CD14-positive monocyte (primary cell): ENCODE results near the gene CD276. TPM values are rescaled to one million over a fixed set of nuclear protein-coding genes. Genes with fewer than 3 reads are reported as not detected.

Experiments
- DNase-seq, 3 donors: peaks; one replicate each; pipeline ENCODE4 v3.0.0-alpha.2; 2011 to 2022
- H2AFZ ChIP-seq: 2 replicates; pipeline ENCODE4 v1.6.0; 2012; ENCODE audit warnings: mild to moderate bottlenecking, low read depth, low read length, inconsistent platforms; ENCODE audit not compliant: insufficient read depth, poor library complexity, severe bottlenecking
- H3K27ac ChIP-seq, 2 donors: 1 replicate in 1 of 2; 2 replicates in 1 of 2; pipeline ENCODE4 v1.5.1; 2012 to 2013; ENCODE audit warnings: low read length in 2 of 2, control low read depth in 1 of 2, inconsistent platforms in 1 of 2, low read depth in 1 of 2, mild to moderate bottlenecking in 1 of 2
- H3K27me3 ChIP-seq, 2 donors: one replicate each; pipeline versions ENCODE4 v1.6.0 to v1.6.1; 2011 to 2013; ENCODE audit warnings: low read length in 2 of 2; ENCODE audit not compliant: control insufficient read depth in 2 of 2, insufficient read depth in 2 of 2
- H3K36me3 ChIP-seq, 2 donors: replicated peaks in 1 of 2; 1 replicate in 1 of 2; 2 replicates in 1 of 2; pipeline versions ENCODE4 v1.5.1 to v1.6.1; 2012 to 2013; ENCODE audit warnings: low read length in 2 of 2, control low read depth in 1 of 2, inconsistent platforms in 1 of 2, mild to moderate bottlenecking in 1 of 2; ENCODE audit not compliant: insufficient read depth in 2 of 2, control insufficient read depth in 1 of 2
- H3K4me1 ChIP-seq, 2 donors: 1 replicate in 1 of 2; 2 replicates in 1 of 2; pipeline versions ENCODE4 v1.5.1 to v1.6.1; 2012 to 2013; ENCODE audit warnings: low read length in 2 of 2, control low read depth in 1 of 2, inconsistent platforms in 1 of 2, mild to moderate bottlenecking in 1 of 2, moderate library complexity in 1 of 2; ENCODE audit not compliant: insufficient read depth in 2 of 2, control insufficient read depth in 1 of 2
- H3K4me2 ChIP-seq: replicated peaks from 2 replicates; pipeline ENCODE3; 2012; ENCODE audit warnings: low read length, moderate library complexity, mild to moderate bottlenecking; ENCODE audit not compliant: poor library complexity, severe bottlenecking; ENCODE audit errors: extremely low read depth
- H3K4me3 ChIP-seq, 3 experiments: fragments of 200-600 bp in 1 of 3; sonication (generic) in 1 of 3; replicated peaks in 1 of 3; 1 replicate in 2 of 3; 2 replicates in 1 of 3; pipeline ENCODE4 v1.5.1; 2011 to 2013; ENCODE audit warnings: low read length in 3 of 3, mild to moderate bottlenecking in 3 of 3, control low read depth in 2 of 3, low read depth in 2 of 3, inconsistent platforms in 1 of 3, moderate library complexity in 1 of 3
- H3K79me2 ChIP-seq: 2 replicates; pipeline ENCODE4 v1.6.0; 2012; ENCODE audit warnings: mild to moderate bottlenecking, control low read depth, inconsistent platforms, low read length, moderate library complexity; ENCODE audit not compliant: insufficient read depth
- H3K9ac ChIP-seq: 2 replicates; pipeline ENCODE4 v1.6.0; 2017; ENCODE audit warnings: low read length, mild to moderate bottlenecking; ENCODE audit not compliant: insufficient read depth, poor library complexity, severe bottlenecking
- H3K9me3 ChIP-seq, 2 donors: replicated peaks in 1 of 2; 1 replicate in 1 of 2; 2 replicates in 1 of 2; pipeline versions ENCODE4 v1.5.1 to v1.6.1; 2012 to 2013; ENCODE audit warnings: low read length in 2 of 2, control low read depth in 1 of 2; ENCODE audit not compliant: control insufficient read depth in 1 of 2, insufficient read depth in 1 of 2
- H4K20me1 ChIP-seq: 2 replicates; pipeline ENCODE4 v1.6.0; 2012; ENCODE audit warnings: mild to moderate bottlenecking, low read length, control low read depth, moderate library complexity; ENCODE audit not compliant: insufficient read depth
- H3K27ac Mint-ChIP-seq, 7 donors: one replicate each; pipeline ENCODE4 v1.8.0; 2020; ENCODE audit warnings: mild to moderate bottlenecking in 7 of 7, mixed read lengths in 7 of 7, moderate library complexity in 6 of 7, inconsistent platforms in 2 of 7
- H3K27me3 Mint-ChIP-seq, 3 donors: one replicate each; pipeline ENCODE4 v1.8.0; 2021 to 2022; ENCODE audit warnings: low read depth in 3 of 3, mild to moderate bottlenecking in 3 of 3, mixed read lengths in 3 of 3, moderate library complexity in 3 of 3, inconsistent platforms in 1 of 3
- H3K36me3 Mint-ChIP-seq, 2 donors: one replicate each; pipeline ENCODE4 v1.8.0; 2020; ENCODE audit warnings: mixed read lengths in 2 of 2, inconsistent platforms in 1 of 2, mild to moderate bottlenecking in 1 of 2
- H3K4me1 Mint-ChIP-seq: one replicate; pipeline ENCODE4 v1.8.0; 2020; ENCODE audit warnings: mild to moderate bottlenecking, mixed read lengths
- H3K4me3 Mint-ChIP-seq, 2 donors: one replicate each; pipeline ENCODE4 v1.8.0; 2020; ENCODE audit warnings: mild to moderate bottlenecking in 2 of 2, mixed read lengths in 2 of 2, moderate library complexity in 1 of 2
- H3K9me3 Mint-ChIP-seq, 7 donors: one replicate each; pipeline ENCODE4 v1.8.0; 2020 to 2022; ENCODE audit warnings: mixed read lengths in 7 of 7, mild to moderate bottlenecking in 6 of 7, moderate library complexity in 6 of 7, inconsistent platforms in 2 of 7
- WGBS: methylation state at CpG from one replicate; pipeline ENCODE4 v1.1.5; 2013; ENCODE audit warnings: missing lambda C conversion rate; ENCODE audit not compliant: insufficient coverage; 5-methylcytosine and 5-hydroxymethylcytosine counted together
- intact Hi-C, 2 donors: fragments of 100-400 bp; cut with micrococcal nuclease; formaldehyde crosslinking; loops; one replicate each; pipeline versions ENCODE4 v1.15.0 to v1.15.1; 2023
- polyA plus RNA-seq, 3 donors: library from polyadenylated mRNA; depleted of rRNA in 1 of 3; unstranded in 2 of 3; stranded (reverse) in 1 of 3; fragments of 300-500 nt in 2 of 3; fragments of >200 nt in 1 of 3; fragmentation: Illumina TruSeq in 2 of 3; gene quantifications; 1 replicate in 2 of 3; 2 replicates in 1 of 3; pipeline ENCODE4 v1.2.3, GENCODE V29; 2012 to 2021
- TF ChIP-seq, protein P1 (sequence below): fragments of 200-600 bp; IDR thresholded peaks from one replicate; pipeline ENCODE4 v1.8.0; 2022; ENCODE audit warnings: antibody characterized with exemption, mild to moderate bottlenecking

The CD276 gene
- polyA plus RNA-seq, 3 donors: 0.52 to 0.72 (median 0.64) TPM

DNA sequence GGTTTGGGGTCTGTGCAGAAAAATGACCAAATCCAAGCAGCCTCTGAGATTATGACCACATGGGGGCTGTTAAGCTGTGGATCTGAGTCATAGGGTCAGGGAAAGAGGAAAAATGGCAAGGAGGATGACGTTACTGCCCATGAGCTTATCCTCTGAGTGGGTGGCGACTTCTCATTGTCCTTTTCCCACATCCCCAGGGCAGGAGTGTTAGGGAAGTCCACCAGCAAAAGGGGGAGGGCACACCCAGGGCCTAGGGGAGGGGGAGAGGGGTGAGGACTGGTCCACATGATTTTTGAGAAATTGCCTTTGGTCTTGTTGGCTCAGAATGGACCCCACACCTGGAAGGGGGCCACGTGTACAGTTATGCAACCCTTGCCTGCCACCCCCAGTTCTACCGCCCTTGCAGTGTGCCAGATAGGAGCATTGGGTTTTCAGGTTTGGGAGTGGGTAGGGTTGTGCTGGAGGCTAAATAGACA is 2.6 kb downstream of the CD276 start:
- peaks cover 35 to 63% of the 10 kb centered on the region in 2 donors for H3K27me3 ChIP-seq
- no peak overlapping the region for H3K4me2 ChIP-seq
- no peaks in the 10 kb centered on the region for H4K20me1 ChIP-seq
- H3K9me3 ChIP-seq: no peaks in the 10 kb centered on the region
- peak overlapping the region in 1 of 2 donors; percentile 51 for H3K4me3 Mint-ChIP-seq
- TF ChIP-seq, protein P1, sequence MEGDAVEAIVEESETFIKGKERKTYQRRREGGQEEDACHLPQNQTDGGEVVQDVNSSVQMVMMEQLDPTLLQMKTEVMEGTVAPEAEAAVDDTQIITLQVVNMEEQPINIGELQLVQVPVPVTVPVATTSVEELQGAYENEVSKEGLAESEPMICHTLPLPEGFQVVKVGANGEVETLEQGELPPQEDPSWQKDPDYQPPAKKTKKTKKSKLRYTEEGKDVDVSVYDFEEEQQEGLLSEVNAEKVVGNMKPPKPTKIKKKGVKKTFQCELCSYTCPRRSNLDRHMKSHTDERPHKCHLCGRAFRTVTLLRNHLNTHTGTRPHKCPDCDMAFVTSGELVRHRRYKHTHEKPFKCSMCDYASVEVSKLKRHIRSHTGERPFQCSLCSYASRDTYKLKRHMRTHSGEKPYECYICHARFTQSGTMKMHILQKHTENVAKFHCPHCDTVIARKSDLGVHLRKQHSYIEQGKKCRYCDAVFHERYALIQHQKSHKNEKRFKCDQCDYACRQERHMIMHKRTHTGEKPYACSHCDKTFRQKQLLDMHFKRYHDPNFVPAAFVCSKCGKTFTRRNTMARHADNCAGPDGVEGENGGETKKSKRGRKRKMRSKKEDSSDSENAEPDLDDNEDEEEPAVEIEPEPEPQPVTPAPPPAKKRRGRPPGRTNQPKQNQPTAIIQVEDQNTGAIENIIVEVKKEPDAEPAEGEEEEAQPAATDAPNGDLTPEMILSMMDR: no peak
- intact Hi-C loops: no loop called here
- no peaks in the 10 kb centered on the region for H3K36me3 ChIP-seq
- no peak overlapping the region for H2AFZ ChIP-seq
- peaks cover 2 to 4% of the 10 kb centered on the region in 2 donors for H3K36me3 Mint-ChIP-seq
- H3K27ac Mint-ChIP-seq: no peak overlapping the region
- H3K9me3 Mint-ChIP-seq: peaks cover 0 to 14% (median 4%) of the 10 kb centered on the region in 7 donors
- WGBS: 40% methylated on average over 1 of the region's 4 CpGs
- peaks cover 12% of the 10 kb centered on the region for H3K4me1 Mint-ChIP-seq
- no peak overlapping the region for H3K4me3 ChIP-seq
- no peaks in the 10 kb centered on the region for H3K79me2 ChIP-seq
- H3K9ac ChIP-seq: no peak overlapping the region
- no peak for DNase-seq
- H3K27me3 Mint-ChIP-seq: peaks cover 51 to 64% (median 59%) of the 10 kb centered on the region in 3 donors
- H3K27ac ChIP-seq: no peak overlapping the region
- H3K4me1 ChIP-seq: peaks cover 8 to 10% of the 10 kb centered on the region in 2 donors

DNA sequence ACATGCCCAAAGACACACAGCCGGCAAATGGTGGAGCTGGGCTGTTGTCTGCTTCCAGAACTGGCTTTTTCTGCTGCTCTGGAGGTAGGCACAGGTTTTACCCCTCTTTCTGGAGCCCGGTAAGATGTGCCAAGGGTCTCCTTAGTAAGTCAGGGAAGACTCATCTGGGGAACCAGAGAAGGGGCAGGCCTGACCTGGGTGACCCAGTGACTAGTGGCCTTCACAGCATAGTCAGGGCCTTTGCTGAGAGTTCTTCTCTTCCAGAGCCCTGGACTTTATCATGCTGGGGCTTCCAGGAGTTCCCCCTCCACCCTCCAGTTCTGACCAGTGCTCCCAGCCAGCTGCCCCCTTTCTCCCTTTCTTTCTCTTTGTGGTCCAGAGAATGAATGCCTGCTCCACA is 3.2 kb downstream of the CD276 start:
- peaks cover 12% of the 10 kb centered on the region for H3K4me1 Mint-ChIP-seq
- Histone ChIP-seq H2AFZ (no peak overlapping the region), H3K4me1 (peaks cover 8 to 10% of the 10 kb centered on the region in 2 donors), H3K27me3 (peaks cover 34 to 62% of the 10 kb centered on the region in 2 donors), H3K4me2 (no peak overlapping the region), H3K4me3 (no peak overlapping the region), H3K36me3 (no peaks in the 10 kb centered on the region), H3K9ac (no peak overlapping the region), H3K79me2 (no peaks in the 10 kb centered on the region), H3K9me3 (no peaks in the 10 kb centered on the region), H4K20me1 (no peaks in the 10 kb centered on the region), H3K27ac (no peak overlapping the region)
- H3K9me3 Mint-ChIP-seq: peaks cover 0 to 14% (median 4%) of the 10 kb centered on the region in 7 donors
- H3K27ac Mint-ChIP-seq: no peak overlapping the region
- H3K36me3 Mint-ChIP-seq: peaks cover 2 to 4% of the 10 kb centered on the region in 2 donors
- TF ChIP-seq, protein P1: no peak
- 88% methylated on average over 2 of the region's 2 CpGs for WGBS
- H3K27me3 Mint-ChIP-seq: peaks cover 45 to 58% (median 54%) of the 10 kb centered on the region in 3 donors
- no peak for DNase-seq
- no peak overlapping the region for H3K4me3 Mint-ChIP-seq
- intact Hi-C loops: no loop called here
